K562 (cell line): ENCODE measurements around the gene MYCBP2. TPM values are rescaled to one million over a fixed set of nuclear protein-coding genes. Genes with fewer than 3 reads are reported as not detected.

Source experiments
- CBX8 ChIP-seq: fragments of 200-600 bp; sonication (generic); IDR thresholded peaks from 2 replicates; pipeline ENCODE4 v1.6.1; 2012; ENCODE audit warnings: borderline replicate concordance, mixed run types, low read depth, mild to moderate bottlenecking, moderate library complexity, mixed read lengths, low read length, control low read depth, inconsistent platforms; ENCODE audit not compliant: poor library complexity, severe bottlenecking; ENCODE audit errors: extremely low read depth
- E4F1 ChIP-seq: fragments of 250-450 bp; sonication (Bioruptor Pico); IDR thresholded peaks from 2 replicates; pipeline ENCODE4 v1.5.0; 2021; ENCODE audit warnings: mild to moderate bottlenecking, borderline replicate concordance
- FOXA3 ChIP-seq, 2 experiments: fragments of 450-650 bp in 1 of 2; sonication (generic) in 1 of 2; formaldehyde crosslinking; IDR thresholded peaks in 1 of 2; conservative IDR thresholded peaks in 1 of 2; 2 replicates each; pipeline versions ENCODE4 v1.4.0 to v1.8.0; 2020 to 2022; ENCODE audit warnings: mild to moderate bottlenecking in 2 of 2, missing genetic modification reagents in 1 of 2
- GTF3C2 ChIP-seq: IDR thresholded peaks from 3 replicates; pipeline ENCODE4 v1.6.1; 2011; ENCODE audit warnings: borderline replicate concordance, mild to moderate bottlenecking, moderate library complexity; ENCODE audit not compliant: insufficient read length; ENCODE audit errors: extremely low read depth
- HDAC3 ChIP-seq: fragments of 450-650 bp; IDR thresholded peaks from 2 replicates; pipeline ENCODE4 v1.6.1; 2018; ENCODE audit warnings: borderline replicate concordance, mild to moderate bottlenecking, moderate library complexity; ENCODE audit not compliant: partially characterized antibody
- RNF219 ChIP-seq: fragments of 250-450 bp; sonication (Bioruptor Pico); IDR thresholded peaks from 2 replicates; pipeline ENCODE4 v1.5.0; 2022; ENCODE audit warnings: mild to moderate bottlenecking
- SMARCC2 ChIP-seq: fragments of 450-650 bp; IDR thresholded peaks from 2 replicates; pipeline ENCODE4 v1.6.1; 2017; ENCODE audit warnings: antibody characterized with exemption, moderate library complexity, mild to moderate bottlenecking, low read depth
- polyA plus RNA-seq, 8 experiments: library from polyadenylated mRNA; depleted of rRNA in 4 of 8; stranded (reverse) in 5 of 8; unstranded in 3 of 8; fragments of >200 nt; fragmentation: Nextera tagmentation in 2 of 8; fragmentation: Illumina TruSeq in 1 of 8; extraction: Ambion mirVana in 2 of 8; extraction: Trizol in 1 of 8; gene quantifications; 2 replicates each; pipeline versions ENCODE4 v1.2.1 to v1.2.3, GENCODE V29; 2011 to 2014; ENCODE audit warnings: inconsistent platforms in 1 of 8, missing spikeins in 1 of 8
- total RNA-seq, 7 experiments: library from RNA; depleted of rRNA in 6 of 7; stranded (reverse); fragments of >200 nt in 6 of 7; fragmentation: Illumina TruSeq in 2 of 7; extraction: Trizol in 2 of 7; gene quantifications; 2 replicates each; pipeline versions ENCODE4 v1.2.1 to v1.2.3, GENCODE V29; 2011 to 2021; ENCODE audit warnings: low replicate concordance in 1 of 7

The MYCBP2 gene
- total and polyA plus RNA-seq, 9 of the 15 experiments (the other 6 are each of a cell fraction or from before 2014, with no cell fraction given) = 13.2 to 47.2 (median 28.9) TPM

GRCh38 chr13:77239312-77239711, 87.6 kb downstream of the MYCBP2 start (continued):
- TF ChIP-seq RNF219 (CRISPR knock-in tag) = no peak
- no peak for TF ChIP-seq GTF3C2
- TF ChIP-seq CBX8 = no peak
- TF ChIP-seq FOXA3 (CRISPR knock-in tag; conservative IDR thresholded peaks at IDR 0.05 in 1 of 2, IDR thresholded peaks at IDR 0.05 in 1 of 2) = no peak
- TF ChIP-seq SMARCC2 = no peak
- no peak for TF ChIP-seq HDAC3
- TF ChIP-seq E4F1 (CRISPR knock-in tag) = no peak
